HEK293T (cell line): Measurements from ENCODE around the gene RPL35.

Experiments used
- CTCF ChIA-PET: fragments of 350-600 bp; formaldehyde crosslinking; extraction: SDS; loops from one replicate; lab custom pipeline; 2021; ENCODE audit warnings: antibody characterized with exemption, inconsistent platforms; lab: Yijun Ruan, JAX
- POLR2A ChIA-PET: fragments of 350-600 bp; formaldehyde crosslinking; extraction: SDS; loops from one replicate; lab custom pipeline; 2020; ENCODE audit warnings: antibody characterized with exemption, inconsistent platforms; lab: Yijun Ruan, JAX
- DNase-seq: peaks from one replicate; pipeline ENCODE4 v3.0.0; 2012; ENCODE audit warnings: mixed read lengths; ENCODE audit errors: extremely low spot score
- ARNT ChIP-seq: fragments of 450-650 bp; IDR thresholded peaks from 2 replicates; pipeline ENCODE4 v1.6.1; 2017; ENCODE audit warnings: mild to moderate bottlenecking
- BHLHE40 ChIP-seq: fragments of 450-650 bp; IDR thresholded peaks from 2 replicates; pipeline ENCODE4 v1.6.1; 2016; ENCODE audit warnings: mild to moderate bottlenecking, moderate library complexity, borderline replicate concordance
- CTBP1 ChIP-seq: fragments of 450-650 bp; IDR thresholded peaks from 2 replicates; pipeline ENCODE4 v1.6.1; 2016; ENCODE audit warnings: borderline replicate concordance
- ELF4 ChIP-seq: fragments of 450-650 bp; IDR thresholded peaks from 2 replicates; pipeline ENCODE4 v1.6.1; 2017; ENCODE audit warnings: antibody characterized with exemption
- FOXA1 ChIP-seq: fragments of 450-650 bp; IDR thresholded peaks from 2 replicates; pipeline ENCODE4 v1.6.1; 2016; ENCODE audit warnings: mild to moderate bottlenecking
- FOXK2 ChIP-seq: fragments of 450-650 bp; IDR thresholded peaks from 2 replicates; pipeline ENCODE4 v1.6.1; 2016; ENCODE audit warnings: mild to moderate bottlenecking
- FOXM1 ChIP-seq: fragments of 450-650 bp; IDR thresholded peaks from 2 replicates; pipeline ENCODE4 v1.6.1; 2017; ENCODE audit warnings: mild to moderate bottlenecking, borderline replicate concordance
- HDGF ChIP-seq: fragments of 450-650 bp; IDR thresholded peaks from 2 replicates; pipeline ENCODE4 v1.6.1; 2017; ENCODE audit warnings: antibody characterized with exemption, borderline replicate concordance
- L3MBTL2 ChIP-seq: fragments of 450-650 bp; conservative IDR thresholded peaks from 2 replicates; pipeline ENCODE4 v1.6.1; 2016; ENCODE audit warnings: mild to moderate bottlenecking
- LEF1 ChIP-seq: fragments of 450-650 bp; IDR thresholded peaks from 2 replicates; pipeline ENCODE4 v1.6.1; 2017; ENCODE audit warnings: mild to moderate bottlenecking, borderline replicate concordance
- NFRKB ChIP-seq: fragments of 450-650 bp; IDR thresholded peaks from 2 replicates; pipeline ENCODE4 v1.6.1; 2016; ENCODE audit warnings: mild to moderate bottlenecking, moderate library complexity
- PKNOX1 ChIP-seq: fragments of 450-650 bp; IDR thresholded peaks from 2 replicates; pipeline ENCODE4 v1.6.1; 2016
- SP1 ChIP-seq: fragments of 450-650 bp; IDR thresholded peaks from 2 replicates; pipeline ENCODE4 v1.6.1; 2017
- SUZ12 ChIP-seq: fragments of 450-650 bp; IDR thresholded peaks from 2 replicates; pipeline ENCODE4 v1.6.1; 2016; ENCODE audit warnings: mild to moderate bottlenecking
- TARDBP ChIP-seq: fragments of 450-650 bp; IDR thresholded peaks from 2 replicates; pipeline ENCODE4 v1.6.1; 2016
- ZNF384 ChIP-seq: fragments of 450-650 bp; IDR thresholded peaks from 2 replicates; pipeline ENCODE4 v1.6.1; 2016

The RPL35 gene

GRCh38 chr9:124844291-124844690, 17.5 kb downstream of the RPL35 start:
- no peak for DNase-seq
- TF ChIP-seq FOXA1 (no peak), HDGF (no peak), PKNOX1 (no peak), TARDBP (no peak), ARNT (no peak), SUZ12 (no peak), CTBP1 (no peak), LEF1 (no peak), SP1 (no peak), FOXM1 (no peak)
- CTCF ChIA-PET, result no interaction called here
- POLR2A ChIA-PET, result no interaction called here

- TF ChIP-seq ARNT (no peak), PKNOX1 (no peak), FOXK2 (no peak), FOXM1 (no peak), ELF4 (no peak), HDGF (no peak), SUZ12 (no peak), SP1 (no peak), CTBP1 (no peak), NFRKB (no peak)
- no peak for DNase-seq
- ChIA-PET CTCF (interaction anchor here (1.3 kb wide), 1 partner anchor 9 kb away, joined by 11 read pairs; the partner anchor contains the start of gene WDR38), POLR2A (interaction anchor here (0.6 to 0.7 kb wide), 2 partner anchors 19 to 20 kb away, joined by 3 to 4 read pairs; partner anchors contain the start of genes ARPC5L and RPL35)
Observed at GRCh38 chr9:124843456-124844034, 18.2 kb downstream of the RPL35 start.

GRCh38 chr9:124841075-124841821, 20.5 kb downstream of the RPL35 start:
- TF ChIP-seq CTBP1 (no peak), NFRKB (no peak), TARDBP (no peak), ELF4 (no peak), BHLHE40 (no peak), ARNT (no peak), SP1 (no peak), HDGF (no peak), ZNF384 (no peak), PKNOX1 (no peak), FOXK2 (no peak), FOXM1 (no peak), FOXA1 (no peak), LEF1 (no peak), SUZ12 (no peak), L3MBTL2 (no peak)
- POLR2A ChIA-PET, result interaction anchor here (1.0 kb wide), 1 partner anchor 21 kb away, joined by 3 read pairs; the partner anchor contains the start of gene ARPC5L
- no peak for DNase-seq
- CTCF ChIA-PET, result interaction anchor here (0.6 to 3.0 kb wide), 8 partner anchors 7 to 68 kb away, joined by 3 to 30 read pairs (median 6); partner anchors contain the start of genes OLFML2A and WDR38

GRCh38 chr9:124840300-124840833, 21.4 kb downstream of the RPL35 start:
- TF ChIP-seq NFRKB, result no peak
- TF ChIP-seq ELF4, result no peak
- TF ChIP-seq HDGF, result no peak
- no peak for TF ChIP-seq BHLHE40
- TF ChIP-seq CTBP1, result no peak
- no peak for TF ChIP-seq FOXM1
- TF ChIP-seq ARNT, result no peak
- TF ChIP-seq SUZ12, result no peak
- TF ChIP-seq L3MBTL2, result no peak
- no peak for TF ChIP-seq PKNOX1
- TF ChIP-seq SP1, result no peak
- no peak for TF ChIP-seq FOXA1
- DNase-seq, result no peak
- CTCF ChIA-PET, result interaction anchor here (0.9 to 3.0 kb wide), 13 partner anchors 8 to 69 kb away, joined by 3 to 30 read pairs (median 5); partner anchors contain the start of gene WDR38
- POLR2A ChIA-PET, result interaction anchor here (0.9 kb wide), 1 partner anchor 15 kb away, joined by 3 read pairs; no protein-coding TSS in a partner anchor
